Measurements from ENCODE around the gene IL13.

IL13 gene

GRCh38 chr5:132673488-132673887 lies 15.5 kb downstream of the IL13 start:
- DNase-seq = no peak

- no peak for DNase-seq
Observed at GRCh38 chr5:132673939-132674630, 16.1 kb downstream of the IL13 start, which contains the start of gene IL4. Gene IL4 (plus strand): TSS chr5:132673989. CDS start chr5:132674051, 62 bp downstream.

GRCh38 chr5:132674671-132675506 lies 16.9 kb downstream of the IL13 start:
- no peak for DNase-seq

- DNase-seq = no peak
Observed at GRCh38 chr5:132675936-132676689, 18.1 kb downstream of the IL13 start.

GRCh38 chr5:132677191-132677590 lies 19.2 kb downstream of the IL13 start:
- peak in 1 of 14 donors; percentile 23 for DNase-seq

- DNase-seq = no peak
Observed at GRCh38 chr5:132677682-132678400, 19.9 kb downstream of the IL13 start.

GRCh38 chr5:132678735-132679134 lies 20.8 kb downstream of the IL13 start:
- DNase-seq = no peak

- DNase-seq = no peak
Observed at GRCh38 chr5:132679166-132679565, 21.2 kb downstream of the IL13 start.

GRCh38 chr5:132679717-132680380 lies 21.9 kb downstream of the IL13 start:
- DNase-seq = no peak

- DNase-seq = no peak
Observed at GRCh38 chr5:132680780-132681475, 23.0 kb downstream of the IL13 start.

- DNase-seq = no peak
Observed at GRCh38 chr5:132681476-132681831, 23.5 kb downstream of the IL13 start.

GRCh38 chr5:132681983-132682382 lies 24.0 kb downstream of the IL13 start:
- DNase-seq = no peak

GRCh38 chr5:132684491-132684890 lies 26.5 kb downstream of the IL13 start:
- no peak for DNase-seq

- no peak for DNase-seq
Observed at GRCh38 chr5:132684922-132685720, 27.1 kb downstream of the IL13 start.

GRCh38 chr5:132686193-132686592 lies 28.2 kb downstream of the IL13 start:
- no peak for DNase-seq

- no peak for DNase-seq
Observed at GRCh38 chr5:132687995-132688394, 30.0 kb downstream of the IL13 start.

GRCh38 chr5:132688536-132689339 lies 30.8 kb downstream of the IL13 start:
- no peak for DNase-seq

- DNase-seq = no peak
Observed at GRCh38 chr5:132689513-132689912, 31.5 kb downstream of the IL13 start.

GRCh38 chr5:132690156-132690555 lies 32.2 kb downstream of the IL13 start:
- DNase-seq = no peak

Measured in C1 segment of cervical spinal cord (tissue), 14 donors.